ENCODE measurements around the gene LRMDA.
"Not testable (repeated sequence)": the region's sequence is repeated elsewhere in the genome, so short reads cannot be mapped to it uniquely, and the experiment has no call there.

The LRMDA gene

GRCh38 chr10:75592791-75593643 is 161.6 kb downstream of the LRMDA start:
- no peak for DNase-seq

DNA sequence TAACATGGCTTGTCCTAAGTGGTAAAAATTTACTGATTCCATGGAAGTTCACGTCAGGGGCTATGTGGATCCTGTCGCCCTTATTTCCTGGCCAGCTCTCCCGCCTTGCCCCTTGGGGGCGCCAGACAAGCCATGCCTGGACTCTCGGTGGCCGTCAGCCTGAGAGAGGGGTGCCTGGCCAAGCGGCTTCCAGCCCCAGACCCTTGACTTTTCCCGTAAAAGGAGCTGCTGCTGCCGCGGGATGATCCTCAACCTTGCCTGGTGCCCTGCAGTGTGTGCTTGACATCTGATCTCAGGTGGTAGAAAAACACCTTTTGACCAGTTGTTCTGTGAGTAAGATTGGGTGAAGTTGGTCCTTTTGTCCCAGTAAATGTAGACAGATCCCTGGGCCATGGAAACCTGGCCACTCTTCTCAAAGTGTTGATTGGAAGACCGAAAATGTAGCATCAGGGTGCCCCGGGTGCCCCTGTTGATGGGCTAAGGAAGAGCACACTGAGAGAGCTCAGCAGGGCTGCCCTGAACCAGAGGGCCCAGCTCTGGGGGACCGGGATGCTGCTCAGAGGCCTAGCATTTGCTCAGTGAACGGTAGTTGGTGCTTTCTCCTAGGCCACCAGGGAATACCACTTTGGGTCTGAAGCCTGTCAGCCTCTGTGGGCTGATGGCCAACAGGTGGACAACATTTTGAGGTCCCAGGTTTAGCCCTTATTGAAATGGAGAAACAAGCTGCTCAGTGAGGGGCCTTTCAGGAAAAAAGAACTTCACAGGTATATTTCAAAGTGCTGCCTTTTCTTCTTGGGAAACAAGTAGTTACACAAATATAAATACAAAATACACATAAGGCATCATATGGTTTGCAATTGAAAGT is 162.5 kb downstream of the LRMDA start:
- DNase-seq, result no peak

GRCh38 chr10:75596930-75597620 is 165.7 kb downstream of the LRMDA start:
- DNase-seq, result no peak

- no peak for DNase-seq
Observed at GRCh38 chr10:75597773-75598440, 166.5 kb downstream of the LRMDA start.

DNA sequence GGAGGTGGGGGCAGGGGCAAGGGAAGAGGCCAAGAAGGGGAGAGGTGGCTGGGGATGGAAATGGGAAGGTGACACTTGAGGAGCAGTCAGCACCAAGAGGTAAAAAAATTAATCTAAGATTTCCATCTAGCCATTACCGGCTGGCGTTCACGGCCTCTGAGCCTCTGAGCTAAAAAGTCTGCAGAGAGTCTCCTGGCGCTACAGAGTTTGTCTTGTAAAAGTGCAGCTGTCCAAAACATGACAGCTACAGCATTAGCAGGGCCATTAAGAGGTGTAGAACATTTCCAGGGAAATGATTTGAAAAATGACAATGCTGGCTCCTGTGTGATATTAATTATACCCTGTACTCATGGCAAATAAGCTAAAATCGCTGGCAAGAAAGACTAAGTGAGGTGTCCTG is 167.6 kb downstream of the LRMDA start:
- no peak for DNase-seq

- DNase-seq, result no peak
Observed at GRCh38 chr10:75599875-75600648, 168.6 kb downstream of the LRMDA start.

- no peak for DNase-seq
Observed at GRCh38 chr10:75600833-75601232, 169.4 kb downstream of the LRMDA start.

GRCh38 chr10:75602341-75602740 is 170.9 kb downstream of the LRMDA start:
- DNase-seq, result no peak

GRCh38 chr10:75605096-75605495 is 173.7 kb downstream of the LRMDA start:
- DNase-seq, result no peak

- not testable (repeated sequence) for DNase-seq
Observed at GRCh38 chr10:75605795-75606194, 174.4 kb downstream of the LRMDA start.

DNA sequence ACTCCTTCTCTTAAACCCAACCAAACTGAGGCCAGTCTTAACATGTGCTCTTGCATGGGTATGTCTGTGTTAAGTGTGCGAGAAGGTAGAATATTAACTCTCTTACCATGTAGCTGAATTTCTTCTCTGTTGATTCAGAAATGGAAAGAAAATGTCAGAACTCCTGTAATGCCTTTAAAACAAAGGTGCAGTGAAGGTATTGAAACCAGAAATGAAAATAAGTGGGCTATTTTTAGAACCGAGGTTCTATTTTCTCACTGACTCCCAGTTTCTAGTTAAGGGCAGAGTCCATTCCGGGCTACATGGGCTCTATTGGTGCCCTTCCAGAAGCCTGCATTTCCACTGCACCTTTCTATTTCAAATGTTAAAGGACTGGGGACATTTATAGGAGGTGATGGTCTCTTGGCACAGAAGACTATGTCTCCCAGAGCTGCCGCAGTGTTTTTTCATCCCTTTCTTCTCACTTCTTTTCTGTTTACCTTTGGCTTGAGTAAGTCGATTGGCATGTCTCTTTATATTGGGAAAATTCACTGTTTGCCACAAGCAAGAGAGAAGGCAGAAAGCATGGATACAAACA is 174.9 kb downstream of the LRMDA start:
- no peak for DNase-seq

GRCh38 chr10:75607576-75607975 is 176.2 kb downstream of the LRMDA start:
- DNase-seq, result no peak

DNA sequence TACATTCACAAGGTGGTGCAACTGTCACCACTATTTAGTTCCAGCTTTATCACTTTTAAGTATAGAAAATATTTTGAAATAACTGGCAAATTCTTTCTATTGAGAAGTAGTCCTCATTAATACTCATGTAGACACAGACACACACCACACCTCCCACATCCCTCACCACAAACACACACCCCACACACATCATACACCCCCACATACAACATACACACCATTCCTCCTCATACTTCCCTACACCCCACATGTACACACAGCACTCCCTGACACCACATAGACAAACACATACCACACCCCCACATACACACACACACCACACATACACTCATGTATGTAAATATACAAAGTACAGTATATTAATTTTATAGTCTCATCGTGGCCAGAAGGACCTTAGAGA is 178.8 kb downstream of the LRMDA start:
- DNase-seq, result no peak

- DNase-seq, result no peak
Observed at GRCh38 chr10:75611172-75611992, 180.0 kb downstream of the LRMDA start.

GRCh38 chr10:75611993-75612372 is 180.6 kb downstream of the LRMDA start:
- DNase-seq, result no peak

DNA sequence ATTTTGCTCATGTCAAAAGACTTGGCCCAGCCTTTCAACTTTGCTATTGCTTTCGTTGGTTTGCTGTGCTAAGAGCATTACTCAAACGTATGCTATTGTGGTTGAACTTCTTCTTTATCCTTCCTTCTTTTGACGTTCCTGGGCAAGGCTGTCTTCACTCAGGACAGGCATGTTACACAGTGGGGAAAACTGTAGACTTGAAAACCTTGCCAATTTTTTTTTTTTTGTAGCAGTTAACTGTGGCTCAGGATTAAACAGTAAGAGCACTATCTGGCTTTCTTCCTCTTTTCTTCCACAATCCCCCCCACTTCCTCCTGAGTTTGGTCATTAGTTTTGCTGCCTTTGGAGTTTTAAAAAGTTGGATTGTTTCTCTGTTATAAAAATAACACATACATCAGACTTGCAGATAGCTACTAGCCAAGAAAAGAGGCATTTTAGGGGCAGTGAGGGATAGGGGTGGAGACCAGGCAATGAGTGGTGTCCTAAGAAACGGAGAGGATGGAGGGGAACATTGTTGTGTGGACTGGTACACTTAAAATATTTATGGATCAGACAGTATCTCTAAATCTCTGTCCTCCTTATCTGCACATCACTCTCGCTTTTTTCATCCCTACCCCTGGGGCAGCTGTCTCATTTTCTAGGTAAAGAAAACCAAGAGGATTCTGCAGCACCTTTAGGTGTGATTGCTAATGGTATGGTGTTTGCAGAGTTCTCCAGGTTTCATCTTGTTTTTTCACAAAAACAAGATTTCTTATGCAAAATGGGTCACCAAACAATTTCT is 181.7 kb downstream of the LRMDA start:
- DNase-seq, result no peak

DNA sequence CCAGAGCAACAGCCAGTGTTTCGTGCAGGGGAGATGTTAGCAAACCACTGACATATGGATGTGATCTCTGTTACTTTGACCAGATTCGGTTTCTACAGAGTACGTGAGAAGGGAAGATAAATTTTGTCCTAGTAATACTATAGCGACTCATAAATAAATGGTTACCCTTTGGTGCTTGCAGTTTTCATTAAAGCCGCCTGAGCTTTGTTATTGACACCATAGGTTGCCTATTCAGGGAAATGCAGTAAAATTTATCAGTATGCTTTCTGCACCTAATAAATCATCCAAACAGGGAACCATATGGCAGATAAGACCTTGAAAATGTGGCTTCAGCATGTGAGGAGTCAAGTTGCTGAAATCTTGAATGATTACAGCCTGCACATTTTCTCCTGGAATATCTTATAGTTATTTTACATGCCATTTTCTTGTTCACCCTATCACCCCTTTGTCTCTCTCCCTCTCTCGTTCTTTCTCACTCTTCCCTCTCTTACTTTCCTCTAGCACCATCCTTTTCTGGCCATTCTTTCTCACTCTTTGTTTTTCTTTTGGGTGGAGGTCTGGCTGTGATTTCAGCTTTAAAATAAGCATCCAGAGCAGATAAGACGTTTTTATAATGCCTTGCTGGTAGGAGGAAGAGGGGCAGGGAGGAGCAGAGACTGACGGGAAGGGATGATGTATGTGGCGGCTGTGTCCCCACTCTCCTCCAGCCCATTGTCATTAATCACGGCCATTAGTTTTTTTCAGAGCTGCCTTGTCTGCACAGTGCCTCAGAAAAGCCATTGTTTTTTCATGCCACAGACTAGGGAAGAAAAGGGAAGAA is 182.5 kb downstream of the LRMDA start:
- no peak for DNase-seq

DNA sequence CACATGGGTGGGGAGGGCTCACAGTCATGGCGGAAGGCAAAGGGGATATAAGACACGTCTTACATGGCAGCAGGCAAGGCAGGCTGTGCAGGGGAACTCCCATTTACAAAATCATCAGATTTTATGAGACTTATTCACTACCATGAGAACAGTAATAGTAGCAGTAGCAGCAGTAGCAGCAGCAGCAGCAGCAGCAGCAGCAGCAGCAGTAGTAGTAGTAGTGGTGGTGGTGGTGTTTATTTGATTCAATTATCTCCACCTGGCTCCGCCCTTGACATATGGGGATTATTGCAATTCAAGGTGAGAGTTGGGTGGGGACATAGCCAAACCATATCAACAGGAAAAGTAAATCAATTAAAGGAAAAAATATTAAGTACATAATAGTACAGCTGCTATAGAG is 184.7 kb downstream of the LRMDA start:
- DNase-seq, result no peak

- DNase-seq, result no peak
Observed at GRCh38 chr10:75616874-75617478, 185.6 kb downstream of the LRMDA start.
